Neural cell (in vitro differentiated cells): Measurements from ENCODE around the gene ARHGEF4. TPM values are rescaled to one million over a fixed set of nuclear protein-coding genes. Genes with fewer than 3 reads are reported as not detected.

ENCODE experiments used
- H2AFZ ChIP-seq: fragments of 200-600, 300-800 bp; sonication (generic), shearing (Covaris generic); 2 replicates; pipeline ENCODE4 v1.6.0; 2014; ENCODE audit warnings: low read depth, mild to moderate bottlenecking, antibody characterized with exemption, low read length, moderate library complexity
- H3F3A ChIP-seq: fragments of 200-600 bp; shearing (Covaris generic); 2 replicates; pipeline ENCODE4 v1.6.1; 2016; ENCODE audit warnings: mild to moderate bottlenecking, moderate library complexity, mixed read lengths, antibody characterized with exemption, low read length; ENCODE audit not compliant: insufficient read depth, poor library complexity, severe bottlenecking
- H3K27ac ChIP-seq: fragments of 200-600, 300-800 bp; sonication (generic), shearing (Covaris generic); 2 replicates; pipeline ENCODE4 v1.5.1; 2014; ENCODE audit warnings: mild to moderate bottlenecking, low read length, moderate library complexity
- H3K27me3 ChIP-seq: fragments of 300-800, 200-600 bp; sonication (generic), shearing (Covaris generic); 2 replicates; pipeline ENCODE4 v1.6.0; 2014; ENCODE audit warnings: mild to moderate bottlenecking, low read depth, low read length, moderate library complexity; ENCODE audit not compliant: insufficient read depth
- H3K36me3 ChIP-seq: fragments of 300-800, 200-600 bp; sonication (generic), shearing (Covaris generic); 2 replicates; pipeline ENCODE4 v1.5.1; 2014; ENCODE audit warnings: mild to moderate bottlenecking, antibody characterized with exemption, low read length, moderate library complexity; ENCODE audit not compliant: insufficient read depth
- H3K4me2 ChIP-seq: fragments of 300-800, 200-600 bp; sonication (generic), shearing (Covaris generic); 2 replicates; pipeline ENCODE4 v1.6.0; 2014; ENCODE audit warnings: mild to moderate bottlenecking, low read length
- H3K4me3 ChIP-seq: fragments of 300-800, 200-600 bp; sonication (generic), shearing (Covaris generic); 2 replicates; pipeline ENCODE4 v1.5.1; 2014; ENCODE audit warnings: mild to moderate bottlenecking, low read length, moderate library complexity
- H3K79me2 ChIP-seq: fragments of 200-600 bp; shearing (Covaris generic); replicated peaks from 2 replicates; pipeline ENCODE4 v1.6.0; 2014; ENCODE audit warnings: mild to moderate bottlenecking, low read length, moderate library complexity; ENCODE audit not compliant: insufficient read depth
- H3K9ac ChIP-seq: fragments of 300-800, 200-600 bp; sonication (generic), shearing (Covaris generic); 2 replicates; pipeline ENCODE4 v1.6.1; 2016; ENCODE audit warnings: mild to moderate bottlenecking, low read length, mixed read lengths
- H3K9me2 ChIP-seq: fragments of 200-600 bp; shearing (Covaris generic); 2 replicates; pipeline ENCODE4 v1.6.1; 2016; ENCODE audit warnings: mild to moderate bottlenecking, low read length, mixed read lengths; ENCODE audit not compliant: insufficient read depth
- H3K9me3 ChIP-seq: fragments of 200-600, 300-800 bp; sonication (generic), shearing (Covaris generic); 2 replicates; pipeline ENCODE4 v1.6.1; 2016; ENCODE audit warnings: mild to moderate bottlenecking, mixed run types, low read length, moderate library complexity, mixed read lengths
- H4K20me1 ChIP-seq: fragments of 200-600 bp; shearing (Covaris generic); 2 replicates; pipeline ENCODE4 v1.6.1; 2016; ENCODE audit warnings: mild to moderate bottlenecking, mixed run types; ENCODE audit not compliant: insufficient read depth
- CTCF ChIP-seq: fragments of 450-650 bp; IDR thresholded peaks from 2 replicates; pipeline ENCODE4 v1.5.1; 2014; ENCODE audit warnings: antibody characterized with exemption, mild to moderate bottlenecking, moderate library complexity; ENCODE audit not compliant: poor library complexity, severe bottlenecking
- EP300 ChIP-seq: fragments of 450-650 bp; conservative IDR thresholded peaks from 2 replicates; pipeline ENCODE4 v1.6.1; 2014; ENCODE audit warnings: antibody characterized with exemption, mild to moderate bottlenecking, moderate library complexity; ENCODE audit not compliant: poor library complexity, severe bottlenecking
- EZH2 ChIP-seq: fragments of 200-600, 300-800 bp; shearing (Covaris generic), sonication (generic); IDR thresholded peaks from 2 replicates; pipeline ENCODE4 v1.6.1; 2014; ENCODE audit warnings: antibody characterized with exemption, low read length, borderline replicate concordance, mild to moderate bottlenecking; ENCODE audit not compliant: insufficient read depth, poor library complexity, severe bottlenecking
- MXI1 ChIP-seq: fragments of 450-650 bp; conservative IDR thresholded peaks from 2 replicates; pipeline ENCODE4 v1.6.1; 2014; ENCODE audit warnings: antibody characterized with exemption, mild to moderate bottlenecking; ENCODE audit not compliant: poor library complexity, severe bottlenecking
- POLR2AphosphoS5 ChIP-seq: IDR thresholded peaks from 2 replicates; pipeline ENCODE4 v1.6.1; 2012
- RAD21 ChIP-seq: fragments of 450-650 bp; conservative IDR thresholded peaks from 2 replicates; pipeline ENCODE4 v1.6.1; 2014; ENCODE audit warnings: antibody characterized with exemption, mild to moderate bottlenecking, moderate library complexity
- REST ChIP-seq: IDR thresholded peaks from 2 replicates; pipeline ENCODE4 v1.6.1; 2012; ENCODE audit warnings: borderline replicate concordance
- SMC3 ChIP-seq: fragments of 450-650 bp; conservative IDR thresholded peaks from 2 replicates; pipeline ENCODE4 v1.6.1; 2014; ENCODE audit warnings: antibody characterized with exemption, mild to moderate bottlenecking, moderate library complexity; ENCODE audit not compliant: poor library complexity
- TAF1 ChIP-seq: IDR thresholded peaks from 2 replicates; pipeline ENCODE4 v1.6.1; 2012; ENCODE audit warnings: low read depth
- polyA plus RNA-seq: library from polyadenylated mRNA; depleted of rRNA; stranded (reverse); fragments of >200 nt; gene quantifications from 2 replicates; pipeline ENCODE4 v1.2.3, GENCODE V29; 2014

The ARHGEF4 gene
- polyA plus RNA-seq, 1 donor from 2014 or later, result 45.9 TPM

- Histone ChIP-seq H3F3A (no peaks in the 10 kb centered on the region), H3K27ac (no peak overlapping the region), H3K36me3 (no peaks in the 10 kb centered on the region), H3K4me3 (no peak overlapping the region), H3K9ac (no peak overlapping the region), H3K79me2 (no peaks in the 10 kb centered on the region), H2AFZ (no peak overlapping the region), H3K27me3 (no peaks in the 10 kb centered on the region), H3K9me2 (no peaks in the 10 kb centered on the region), H4K20me1 (no peaks in the 10 kb centered on the region), H3K4me2 (no peak overlapping the region), H3K9me3 (no peaks in the 10 kb centered on the region)
- TF ChIP-seq RAD21 (peak; percentile 82), MXI1 (no peak), POLR2AphosphoS5 (no peak), EZH2 (no peak), SMC3 (peak; percentile 91), TAF1 (no peak), REST (peak; percentile 44), CTCF (peak; percentile 85), EP300 (no peak)
Measured at GRCh38 chr2:130920415-130921163, 83.9 kb downstream of the ARHGEF4 start.

- H3K9ac ChIP-seq, result no peak overlapping the region
Measured at GRCh38 chr2:130921164-130921476, 84.4 kb downstream of the ARHGEF4 start.

More at GRCh38 chr2:130921164-130921476, 84.4 kb downstream of the ARHGEF4 start:
- no peak overlapping the region for H2AFZ ChIP-seq
- TF ChIP-seq SMC3 (no peak), POLR2AphosphoS5 (no peak), RAD21 (no peak), REST (no peak), TAF1 (no peak), MXI1 (no peak), EZH2 (no peak), CTCF (no peak), EP300 (no peak)
- H3K27ac ChIP-seq, result no peak overlapping the region
- no peak overlapping the region for H3K4me3 ChIP-seq
- H4K20me1 ChIP-seq, result no peaks in the 10 kb centered on the region
- no peaks in the 10 kb centered on the region for H3K27me3 ChIP-seq
- H3F3A ChIP-seq, result no peaks in the 10 kb centered on the region
- H3K4me2 ChIP-seq, result no peak overlapping the region
- H3K36me3 ChIP-seq, result no peaks in the 10 kb centered on the region
- H3K9me3 ChIP-seq, result no peaks in the 10 kb centered on the region
- H3K9me2 ChIP-seq, result no peaks in the 10 kb centered on the region
- no peaks in the 10 kb centered on the region for H3K79me2 ChIP-seq
